Measurements from ENCODE around the gene DYNLRB2.

DYNLRB2 gene

GRCh38 chr16:80540516-80541305 lies at the start of gene DYNLRB2:
TSS of gene DYNLRB2 (plus strand) at chr16:80540993. CDS start at chr16:80541077, 84 bp downstream.
- DNase-seq = peak; percentile 95

- no peak for DNase-seq
Measured at GRCh38 chr16:80500116-80500859, 40.5 kb upstream of the DYNLRB2 start.

- DNase-seq = no peak
Measured at GRCh38 chr16:80500961-80501525, 39.8 kb upstream of the DYNLRB2 start.

GRCh38 chr16:80503107-80503506 lies 37.7 kb upstream of the DYNLRB2 start:
- no peak for DNase-seq

- no peak for DNase-seq
Measured at GRCh38 chr16:80507538-80507937, 33.3 kb upstream of the DYNLRB2 start.

- DNase-seq = peak; percentile 51
Measured at GRCh38 chr16:80509872-80510271, 30.9 kb upstream of the DYNLRB2 start.

GRCh38 chr16:80511824-80512592 lies 28.8 kb upstream of the DYNLRB2 start:
- DNase-seq = no peak

- no peak for DNase-seq
Measured at GRCh38 chr16:80512593-80512853, 28.3 kb upstream of the DYNLRB2 start.

GRCh38 chr16:80515374-80515773 lies 25.4 kb upstream of the DYNLRB2 start:
- DNase-seq = no peak

GRCh38 chr16:80517846-80518245 lies 22.9 kb upstream of the DYNLRB2 start:
- DNase-seq = no peak

GRCh38 chr16:80518436-80518835 lies 22.4 kb upstream of the DYNLRB2 start:
- no peak for DNase-seq

GRCh38 chr16:80519189-80519588 lies 21.6 kb upstream of the DYNLRB2 start:
- DNase-seq = no peak

GRCh38 chr16:80525420-80525819 lies 15.4 kb upstream of the DYNLRB2 start:
- no peak for DNase-seq

- DNase-seq = peak; percentile 71
Measured at GRCh38 chr16:80526418-80527061, 14.3 kb upstream of the DYNLRB2 start.

GRCh38 chr16:80527297-80527696 lies 13.5 kb upstream of the DYNLRB2 start:
- peak; percentile 68 for DNase-seq

GRCh38 chr16:80530479-80530878 lies 10.3 kb upstream of the DYNLRB2 start:
- DNase-seq = no peak

GRCh38 chr16:80536238-80536637 lies 4.6 kb upstream of the DYNLRB2 start:
- DNase-seq = no peak

- DNase-seq = no peak
Measured at GRCh38 chr16:80541306-80541694, 507 bp downstream of the DYNLRB2 start.

GRCh38 chr16:80543162-80543561 lies 2.4 kb downstream of the DYNLRB2 start:
- no peak for DNase-seq

- DNase-seq = no peak
Measured at GRCh38 chr16:80544326-80544725, 3.5 kb downstream of the DYNLRB2 start.

GRCh38 chr16:80546249-80546648 lies 5.5 kb downstream of the DYNLRB2 start:
- no peak for DNase-seq

- no peak for DNase-seq
Measured at GRCh38 chr16:80547145-80547544, 6.4 kb downstream of the DYNLRB2 start.

GRCh38 chr16:80552277-80552676 lies 11.5 kb downstream of the DYNLRB2 start:
- DNase-seq = no peak
